GM21515 (cell line): ENCODE results near the gene HRK.

ENCODE experiments used
- ATAC-seq: cut with Tn5 transposase; IDR thresholded peaks from one replicate; pipeline ENCODE4 v1.9.1; 2021; ENCODE audit not compliant: unreplicated experiment

The HRK gene

DNA sequence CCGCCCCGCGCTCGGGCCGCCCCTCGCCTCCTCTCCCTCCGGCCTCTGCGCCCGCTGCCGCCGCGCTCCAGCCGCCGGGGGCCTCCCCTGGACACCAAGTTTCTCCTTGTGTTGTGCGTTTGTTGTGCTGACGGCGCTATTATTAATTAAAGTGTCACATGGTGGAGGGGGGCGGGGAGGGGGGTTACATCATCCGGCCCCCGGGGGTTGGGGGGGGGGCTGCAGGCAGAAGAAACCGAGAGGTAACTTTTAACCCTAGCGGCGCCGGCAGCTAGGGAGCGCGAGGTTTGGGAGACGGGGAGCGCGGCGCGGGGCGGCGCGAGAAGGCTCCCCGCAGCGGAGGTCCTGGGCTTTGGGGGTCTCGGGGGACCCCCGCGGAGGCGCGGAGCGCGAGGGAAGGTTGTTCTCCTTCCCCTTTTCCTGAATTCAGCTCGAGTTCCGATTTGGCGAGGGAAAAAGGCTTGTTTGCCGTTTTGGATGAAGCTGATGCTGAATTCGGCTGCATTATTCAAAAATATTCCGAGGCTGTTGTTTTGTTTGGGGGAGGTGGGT is at the start of gene HRK:
Gene HRK, minus strand, starts transcription at position 117 of the 552 bp plus-strand sequence. CDS start 134 bp downstream, outside the sequence.
- no peak for ATAC-seq

DNA sequence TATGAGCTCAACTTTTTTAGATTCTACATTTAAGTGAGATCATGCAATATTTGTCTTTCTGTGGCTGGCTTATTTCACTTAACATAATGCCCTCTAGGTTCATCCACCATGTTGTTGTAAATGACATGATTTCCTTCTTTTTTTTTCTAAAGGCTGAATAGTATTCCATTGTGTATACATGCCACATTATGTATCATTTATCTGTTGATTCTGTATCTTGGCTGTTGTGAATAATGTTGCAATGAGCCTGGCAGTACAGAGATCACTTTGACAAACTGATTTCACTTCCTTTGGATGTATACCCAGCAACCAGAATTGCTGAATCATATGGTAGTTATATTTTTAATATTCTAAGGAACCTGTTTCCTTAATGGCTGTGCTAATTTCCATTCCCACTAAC is 48.6 kb upstream of the HRK start:
- no peak for ATAC-seq

DNA sequence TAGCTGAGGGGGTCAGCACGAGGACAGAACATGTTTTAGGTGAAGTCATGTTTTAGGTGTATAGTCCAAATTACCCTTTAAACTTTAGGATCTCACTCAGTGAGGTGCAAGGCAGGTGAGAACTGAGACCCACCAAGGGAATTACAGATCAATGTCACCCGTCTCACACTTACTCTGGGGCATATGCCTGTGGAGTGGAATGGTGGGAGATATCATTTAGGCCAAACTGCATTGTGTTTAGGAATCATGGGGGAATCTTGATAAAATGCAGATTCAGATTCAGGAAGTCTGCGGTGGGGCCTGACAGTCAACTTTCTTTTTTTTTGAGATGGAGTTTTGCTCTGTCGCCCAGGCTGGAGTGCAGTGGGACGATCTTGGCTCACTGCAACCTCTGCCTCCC is 47.3 kb upstream of the HRK start:
- no peak for ATAC-seq

DNA sequence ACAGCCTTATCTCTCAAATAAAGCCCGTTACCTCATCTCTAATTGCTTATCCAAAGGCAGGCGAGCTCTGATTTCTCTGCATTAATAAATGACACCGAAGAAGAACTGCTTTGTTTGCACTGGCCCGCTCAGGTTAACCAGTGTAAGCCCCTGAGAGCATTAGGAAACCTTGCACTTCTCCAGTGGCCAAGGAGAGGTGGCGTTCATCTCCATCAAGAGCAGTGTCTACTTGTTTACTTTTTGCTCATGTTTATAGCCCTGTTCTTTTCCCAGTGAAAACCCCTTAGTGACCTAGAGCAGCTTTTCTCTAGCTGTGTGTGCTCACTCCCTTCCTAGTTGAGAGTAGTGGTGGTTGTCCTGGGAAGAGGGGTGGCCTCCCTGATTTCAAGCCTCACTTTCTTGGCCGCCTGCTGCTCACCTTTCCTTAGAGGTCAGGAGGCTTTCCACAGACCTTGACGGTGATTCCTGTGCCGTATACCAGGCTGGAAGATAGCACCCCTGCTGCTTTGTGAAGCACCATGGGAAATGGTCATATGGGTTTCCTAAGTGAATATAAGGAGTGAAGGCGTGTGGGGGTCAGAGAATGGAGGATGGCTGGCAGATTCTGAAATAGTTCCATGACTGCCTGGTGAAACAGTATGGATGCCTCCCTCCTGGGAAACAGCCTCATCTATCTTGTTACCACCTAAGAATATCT is 46.2 kb upstream of the HRK start:
- ATAC-seq = no peak

GRCh38 chr12:116926283-116927243 is 45.3 kb upstream of the HRK start:
- ATAC-seq = no peak

- peak; percentile 70 for ATAC-seq
These were observed 43.6 kb upstream of the HRK start for GRCh38 chr12:116924558-116925453.

DNA sequence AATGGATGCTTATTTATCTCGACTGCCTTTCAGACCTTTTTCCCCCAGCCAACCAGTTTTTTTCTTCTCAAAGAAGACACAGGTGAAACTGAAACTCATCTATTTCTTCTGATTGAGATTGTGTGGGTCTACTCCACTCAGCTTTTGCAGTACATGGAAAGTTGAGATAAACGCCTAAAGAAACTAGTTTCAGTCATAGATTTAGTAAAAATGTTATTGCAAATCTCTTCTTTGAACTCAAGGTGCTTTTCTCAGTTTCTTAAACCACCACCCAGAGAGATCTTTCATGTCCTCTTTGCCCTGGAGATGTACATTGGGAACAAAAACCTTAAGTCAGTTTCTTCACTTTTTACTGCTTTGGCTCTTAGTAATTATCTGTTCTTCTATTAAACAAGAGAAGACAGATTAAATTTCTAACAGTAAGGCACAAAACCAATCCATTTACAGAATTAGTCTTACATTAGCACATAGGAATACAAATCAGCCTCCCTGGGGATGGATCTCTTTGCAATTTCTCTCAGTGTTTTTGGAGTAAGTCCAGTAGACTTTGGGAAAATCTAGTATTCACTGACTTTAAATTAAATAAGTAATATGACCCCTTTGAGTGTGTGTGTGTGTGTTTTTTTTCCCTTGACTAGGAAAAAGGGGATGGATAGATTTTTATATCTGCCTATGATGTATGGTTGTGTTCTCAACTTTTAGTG is 41.1 kb upstream of the HRK start:
- ATAC-seq = peak; percentile 74

DNA sequence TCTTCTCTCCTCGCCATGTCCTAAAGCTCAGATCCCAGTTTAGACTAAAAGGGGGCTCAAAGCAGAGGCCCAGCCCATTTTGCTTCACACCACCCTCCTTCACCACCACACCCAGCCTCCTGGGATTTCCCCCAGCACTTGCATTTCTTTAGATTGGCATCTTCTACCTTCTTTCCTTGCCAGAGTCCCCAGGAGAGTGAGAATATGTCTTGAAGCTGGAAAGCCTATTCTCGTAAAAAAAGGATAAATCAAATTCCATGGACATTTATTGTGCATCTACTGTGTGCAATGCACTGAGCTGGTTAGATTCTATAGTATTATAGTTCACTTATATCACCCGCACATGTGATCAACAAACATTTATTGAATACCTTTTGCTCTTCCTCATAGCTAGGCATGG is 39.7 kb upstream of the HRK start:
- no peak for ATAC-seq

GRCh38 chr12:116919706-116920485 is 38.7 kb upstream of the HRK start:
- no peak for ATAC-seq

DNA sequence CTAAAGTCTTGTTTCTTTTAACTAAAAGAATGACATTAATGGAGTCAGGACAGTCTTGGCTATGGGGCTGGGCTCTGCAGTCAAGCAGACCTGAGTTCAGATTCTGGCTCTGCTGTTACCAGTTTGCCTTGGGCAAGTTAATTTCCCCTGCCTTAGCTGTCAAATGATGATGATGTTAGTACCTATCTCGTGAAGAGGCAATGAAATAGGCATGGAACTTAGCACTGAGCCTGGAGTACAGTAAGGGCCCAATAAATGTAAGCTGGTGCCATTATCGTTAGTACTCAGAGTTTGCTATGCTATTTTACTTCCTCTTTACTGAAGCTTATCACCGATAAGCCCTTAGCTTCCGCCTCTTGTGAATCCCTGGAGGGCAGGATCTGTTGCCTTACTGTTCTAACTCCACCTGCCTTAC is 38.0 kb upstream of the HRK start:
- ATAC-seq = no peak

DNA sequence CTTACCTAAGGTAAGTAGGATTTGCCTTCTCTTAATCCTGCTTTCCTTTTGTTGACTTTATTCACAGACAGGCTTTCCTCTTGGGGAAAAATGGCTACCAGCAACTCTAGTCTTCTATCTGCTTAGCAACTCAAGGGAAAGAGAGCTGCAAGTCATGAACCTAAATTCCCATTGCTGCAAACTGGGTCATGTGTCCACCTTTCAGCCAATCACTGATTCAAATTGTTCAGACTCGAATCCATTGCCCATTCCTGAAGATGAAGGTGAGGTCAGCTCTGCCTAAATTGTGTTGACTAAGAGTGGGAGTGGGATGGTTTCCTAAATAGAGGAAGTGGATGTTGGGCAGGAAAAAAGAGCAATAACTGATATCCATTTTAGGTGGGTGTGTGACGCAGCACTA is 37.2 kb upstream of the HRK start:
- ATAC-seq = no peak

DNA sequence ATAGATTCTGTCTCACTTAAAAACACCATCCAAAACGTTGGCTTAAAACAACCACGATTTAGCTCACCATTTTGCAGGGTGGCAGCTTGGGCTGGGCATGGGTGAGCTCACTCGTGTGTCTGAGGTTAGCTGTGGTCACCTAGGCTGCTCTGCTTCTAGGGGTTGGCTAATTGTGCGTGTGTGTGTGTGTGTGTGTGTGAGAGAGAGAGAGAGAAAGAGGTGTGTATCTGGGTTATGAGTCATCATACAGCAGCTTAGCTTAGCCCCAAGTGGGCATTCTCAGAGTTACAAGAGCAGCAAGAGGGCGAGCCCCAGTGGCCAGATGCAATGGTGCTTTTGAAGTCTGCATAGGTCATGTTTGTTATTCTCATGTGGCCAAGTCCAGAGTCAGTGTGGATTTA is 35.5 kb upstream of the HRK start:
- ATAC-seq = no peak

DNA sequence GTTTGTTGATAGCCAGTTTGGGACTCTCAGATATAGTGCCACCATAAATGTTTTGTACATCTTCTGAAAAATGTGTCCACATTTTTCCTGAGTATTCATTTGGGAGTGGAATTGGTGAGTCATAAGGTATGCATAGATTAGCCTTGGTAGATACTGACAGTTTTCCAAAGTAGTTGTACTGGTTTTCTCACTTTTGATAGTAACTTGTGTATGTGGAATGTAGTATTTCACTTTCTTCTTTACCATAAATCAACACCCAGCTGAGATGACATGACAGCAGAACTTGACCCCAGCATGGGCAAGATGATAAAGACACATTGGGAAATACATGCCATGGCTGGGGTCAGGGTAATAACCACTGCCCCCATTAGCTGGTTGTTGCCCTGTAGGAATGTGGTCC is 34.9 kb upstream of the HRK start:
- ATAC-seq = no peak

DNA sequence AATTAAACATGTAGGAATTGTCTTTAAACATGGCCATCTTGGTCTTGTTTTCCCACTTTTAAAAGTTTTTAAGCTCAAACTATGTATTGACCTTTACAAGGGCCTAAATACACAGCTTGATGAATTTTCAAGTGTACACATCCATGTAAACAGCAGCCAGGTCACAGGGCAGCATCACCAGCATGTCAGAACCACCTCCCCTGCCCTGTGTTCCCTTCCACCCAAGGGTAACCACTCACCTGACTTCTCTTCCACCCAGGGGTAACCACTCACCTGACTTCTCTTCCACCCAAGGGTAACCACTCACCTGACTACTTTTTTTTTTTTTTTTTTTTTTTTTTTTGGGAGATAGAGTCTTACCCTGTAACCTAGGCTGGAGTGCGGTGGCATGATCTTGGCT is 34.1 kb upstream of the HRK start:
- no peak for ATAC-seq

DNA sequence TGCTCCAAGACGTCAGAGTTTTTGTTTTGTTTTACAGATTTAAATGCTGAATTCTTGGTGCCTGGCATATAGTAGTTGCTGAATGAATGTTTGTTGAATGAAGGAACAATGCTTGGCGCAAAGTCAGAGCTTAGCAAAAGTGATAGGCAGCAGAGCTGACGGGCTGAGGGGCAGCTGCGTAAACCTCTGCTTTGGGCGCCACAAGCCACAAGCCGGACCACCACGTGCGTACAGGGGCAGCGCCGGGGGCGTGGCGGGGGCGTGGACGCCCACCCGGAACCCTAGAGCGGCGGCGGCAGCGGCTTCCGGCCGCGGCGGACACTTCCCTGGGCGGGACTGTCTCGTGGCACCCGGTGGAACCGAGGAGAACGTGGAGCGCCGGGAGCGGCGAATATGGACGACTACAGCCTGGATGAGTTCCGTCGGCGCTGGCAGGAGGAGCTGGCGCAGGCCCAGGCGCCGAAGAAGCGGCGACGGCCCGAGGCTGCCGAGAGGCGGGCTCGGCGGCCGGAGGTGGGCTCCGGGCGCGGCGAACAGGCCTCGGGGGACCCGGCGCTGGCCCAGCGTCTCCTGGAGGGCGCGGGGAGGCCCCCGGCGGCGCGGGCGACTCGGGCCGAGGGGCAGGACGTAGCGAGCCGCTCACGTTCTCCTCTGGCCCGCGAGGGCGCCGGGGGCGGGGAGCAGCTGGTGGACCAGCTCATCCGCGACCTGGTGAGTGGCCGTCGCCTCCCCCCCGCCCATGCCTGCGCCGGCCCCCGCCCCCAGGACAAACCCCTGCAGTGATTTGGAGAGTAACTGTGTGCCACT is 29.6 kb upstream of the HRK start, which contains the start of gene FBXW8:
Gene FBXW8, plus strand, starts transcription at position 306 of the 807 bp plus-strand sequence. Its CDS starts 88 bp downstream, at position 394.
- peak; percentile 88 for ATAC-seq

DNA sequence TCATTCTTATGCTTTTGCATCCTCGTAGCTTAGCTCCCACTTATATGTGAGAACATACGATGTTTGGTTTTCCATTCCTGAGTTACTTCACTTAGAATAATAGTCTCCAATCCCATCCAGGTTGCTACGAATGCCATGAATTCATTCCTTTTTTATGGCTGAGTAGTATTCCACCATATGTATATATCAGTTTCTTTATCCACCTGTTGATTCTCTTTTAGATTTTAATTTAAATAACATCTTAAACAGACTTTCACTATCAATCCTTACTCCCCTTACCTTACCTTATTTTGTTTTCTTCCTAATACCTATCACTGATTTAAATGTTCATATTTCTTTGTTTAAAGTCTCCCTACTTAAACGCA is 29.0 kb upstream of the HRK start:
- ATAC-seq = no peak

DNA sequence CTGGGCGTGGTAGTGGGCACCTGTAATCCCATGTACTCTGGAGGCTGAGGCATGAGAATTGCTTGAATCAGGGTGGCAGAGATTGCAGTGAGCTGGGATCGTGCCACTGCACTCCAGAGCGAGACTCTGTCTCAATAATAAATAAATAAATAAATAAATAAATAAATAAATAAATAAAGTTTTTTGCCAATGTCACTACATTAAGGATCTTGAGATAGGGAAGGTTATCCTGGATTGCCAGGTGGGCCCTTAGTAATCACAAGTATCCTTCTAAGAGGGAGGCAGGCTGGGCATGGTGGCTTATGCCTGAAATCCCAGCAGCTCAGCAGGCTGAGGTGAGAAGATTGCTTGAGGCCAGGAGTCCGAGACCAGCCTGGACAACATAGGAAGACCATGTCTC is 25.0 kb upstream of the HRK start:
- ATAC-seq = no peak

GRCh38 chr12:116903818-116904217 is 22.6 kb upstream of the HRK start:
- ATAC-seq = no peak

GRCh38 chr12:116901612-116902011 is 20.4 kb upstream of the HRK start:
- ATAC-seq = no peak
